Measurements from ENCODE around the gene KRTAP4-7. TPM values are rescaled to one million over a fixed set of nuclear protein-coding genes. Genes with fewer than 3 reads are reported as not detected.
"Not testable (repeated sequence)": the region's sequence is repeated elsewhere in the genome, so short reads cannot be mapped to it uniquely, and the experiment has no call there.

KRTAP4-7 gene
- total RNA-seq, 3 donors from 2014 or later: not detected

DNA sequence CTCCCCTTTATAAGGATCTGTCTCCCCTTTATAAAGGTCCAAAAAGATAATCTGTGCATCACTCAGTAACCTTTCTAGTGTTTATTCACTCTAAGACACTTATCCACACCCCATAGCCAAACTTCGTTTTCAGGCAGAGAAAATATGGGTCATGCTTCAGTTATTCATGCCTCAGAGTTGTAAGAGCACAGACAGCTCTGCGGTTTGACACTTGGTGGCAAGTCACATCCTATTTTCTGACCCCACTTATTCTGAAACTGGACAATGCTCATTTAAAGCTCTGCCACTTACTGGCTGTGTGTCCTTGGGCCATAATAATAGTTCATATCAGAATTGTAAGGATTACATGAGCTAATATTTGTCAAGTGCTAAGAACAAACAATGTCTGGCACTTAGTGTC is 34.8 kb upstream of the KRTAP4-7 start:
- ATAC-seq (no peak), DNase-seq (no peak)
- intact Hi-C loops (cut with DNase I, micrococcal nuclease): no loop called here
- Histone ChIP-seq H3K9me3 (no peaks in the 10 kb centered on the region), H3K4me3 (no peak overlapping the region), H3K4me1 (ENCODE audit: low read depth) (no peaks in the 10 kb centered on the region), H3K36me3 (ENCODE audit: low read depth) (no peaks in the 10 kb centered on the region)
- TF ChIP-seq, protein P1, sequence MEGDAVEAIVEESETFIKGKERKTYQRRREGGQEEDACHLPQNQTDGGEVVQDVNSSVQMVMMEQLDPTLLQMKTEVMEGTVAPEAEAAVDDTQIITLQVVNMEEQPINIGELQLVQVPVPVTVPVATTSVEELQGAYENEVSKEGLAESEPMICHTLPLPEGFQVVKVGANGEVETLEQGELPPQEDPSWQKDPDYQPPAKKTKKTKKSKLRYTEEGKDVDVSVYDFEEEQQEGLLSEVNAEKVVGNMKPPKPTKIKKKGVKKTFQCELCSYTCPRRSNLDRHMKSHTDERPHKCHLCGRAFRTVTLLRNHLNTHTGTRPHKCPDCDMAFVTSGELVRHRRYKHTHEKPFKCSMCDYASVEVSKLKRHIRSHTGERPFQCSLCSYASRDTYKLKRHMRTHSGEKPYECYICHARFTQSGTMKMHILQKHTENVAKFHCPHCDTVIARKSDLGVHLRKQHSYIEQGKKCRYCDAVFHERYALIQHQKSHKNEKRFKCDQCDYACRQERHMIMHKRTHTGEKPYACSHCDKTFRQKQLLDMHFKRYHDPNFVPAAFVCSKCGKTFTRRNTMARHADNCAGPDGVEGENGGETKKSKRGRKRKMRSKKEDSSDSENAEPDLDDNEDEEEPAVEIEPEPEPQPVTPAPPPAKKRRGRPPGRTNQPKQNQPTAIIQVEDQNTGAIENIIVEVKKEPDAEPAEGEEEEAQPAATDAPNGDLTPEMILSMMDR (IDR thresholded peaks at IDR 0.05): no peak

DNA sequence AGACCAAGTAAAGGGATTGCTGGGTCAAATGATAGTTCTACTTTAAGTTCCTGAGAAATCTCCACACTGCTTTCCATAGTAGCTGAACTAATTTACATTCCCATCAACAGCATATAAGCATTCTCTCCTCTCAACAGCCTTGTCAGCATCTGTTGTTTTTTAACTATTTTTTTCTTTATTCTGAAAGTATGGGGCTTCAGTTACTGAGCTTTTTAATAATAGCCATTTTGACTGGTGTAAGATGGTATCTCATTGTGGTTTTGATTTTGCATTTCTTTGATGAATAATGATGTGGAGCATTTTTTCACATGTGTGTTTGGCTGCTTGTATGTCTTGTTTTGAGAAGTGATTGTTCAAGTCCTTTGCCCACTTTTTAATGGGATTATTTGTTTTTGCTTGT is 31.4 kb upstream of the KRTAP4-7 start:
- no peak for ATAC-seq
- H3K4me3 ChIP-seq: no peak overlapping the region

DNA sequence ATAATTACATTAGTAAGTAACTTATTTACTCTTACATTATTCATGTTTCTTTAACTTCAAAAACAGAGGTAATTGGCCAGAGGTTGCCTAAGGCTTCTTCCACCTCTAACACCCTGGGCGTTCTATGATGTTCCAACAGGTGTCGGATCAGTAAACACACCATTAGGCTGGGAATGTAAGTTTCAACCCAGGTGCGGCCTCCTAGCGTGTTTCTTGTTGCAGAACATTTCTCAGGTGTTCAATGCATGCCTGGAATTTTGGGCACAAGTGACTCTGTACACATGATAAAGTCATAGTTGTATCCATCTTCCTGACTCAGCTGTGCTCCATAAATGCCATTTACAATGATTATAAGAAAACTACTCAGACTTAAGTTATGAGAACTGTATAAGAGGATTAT is 29.9 kb upstream of the KRTAP4-7 start:
- Histone ChIP-seq H3K4me1 (ENCODE audit: low read depth) (no peaks in the 10 kb centered on the region), H3K4me3 (no peak overlapping the region), H3K36me3 (ENCODE audit: low read depth) (no peaks in the 10 kb centered on the region), H3K9me3 (no peaks in the 10 kb centered on the region)
- DNase-seq (no peak), ATAC-seq (no peak)
- intact Hi-C loops (cut with DNase I, micrococcal nuclease): no loop called here
- TF ChIP-seq, protein P1 (IDR thresholded peaks at IDR 0.05): no peak

More for the DNA sequence above, 31.4 kb upstream of the KRTAP4-7 start:
- TF ChIP-seq, protein P1 (IDR thresholded peaks at IDR 0.05): no peak
- Histone ChIP-seq H3K9me3 (no peaks in the 10 kb centered on the region), H3K4me1 (ENCODE audit: low read depth) (no peaks in the 10 kb centered on the region), H3K36me3 (ENCODE audit: low read depth) (no peaks in the 10 kb centered on the region)
- DNase-seq: no peak
- intact Hi-C loops (cut with DNase I, micrococcal nuclease): no loop called here

DNA sequence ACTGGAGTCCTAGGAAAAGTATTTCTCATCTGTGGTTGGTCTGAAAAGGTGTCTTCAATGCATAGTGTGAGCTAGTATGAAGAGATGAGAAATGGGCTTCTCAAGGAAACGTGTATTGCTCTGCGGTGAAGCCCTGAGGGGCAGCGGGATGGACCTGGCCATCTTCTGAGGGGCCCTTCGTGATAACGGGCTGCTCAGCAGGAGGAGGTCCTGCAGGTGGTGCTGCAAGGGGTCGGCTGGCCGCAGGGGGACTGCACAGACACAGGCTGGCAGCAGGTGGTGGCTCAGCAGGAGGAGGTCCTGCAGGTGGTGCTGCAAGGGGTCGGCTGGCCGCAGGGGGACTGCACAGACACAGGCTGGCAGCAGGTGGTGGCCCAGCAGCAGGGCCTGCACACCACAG is 29.4 kb upstream of the KRTAP4-7 start:
- not testable (repeated sequence) for H3K9me3 ChIP-seq, DNase-seq

DNA sequence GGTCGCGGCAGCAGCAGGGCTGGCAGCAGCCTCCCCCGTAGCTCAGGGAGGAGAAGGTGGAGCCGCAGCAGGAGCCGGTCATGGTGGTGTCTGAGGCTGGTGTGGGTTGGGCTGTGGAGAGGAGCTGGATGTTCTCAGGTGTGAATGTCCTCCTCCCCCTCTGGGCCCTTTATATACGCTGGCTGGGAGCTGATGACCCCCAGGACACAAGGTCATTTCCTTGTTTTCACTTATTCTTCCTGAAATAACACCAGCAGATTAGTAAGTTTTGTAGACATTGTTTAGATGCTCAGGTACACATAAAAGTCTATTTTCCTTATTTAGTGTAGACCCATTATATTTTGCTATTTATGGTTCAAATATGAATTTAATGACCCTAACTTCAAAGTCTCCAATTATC is 28.8 kb upstream of the KRTAP4-7 start, which contains the start of gene KRTAP2-2:
KRTAP2-2 (minus strand) TSS at position 101 of the 400 bp plus-strand sequence; CDS start at position 82, 19 bp downstream.
- DNase-seq; intact Hi-C loops (cut with DNase I, micrococcal nuclease); H3K4me3 ChIP-seq; ATAC-seq; H3K36me3 ChIP-seq (ENCODE audit: low read depth); H3K9me3 ChIP-seq; H3K4me1 ChIP-seq (ENCODE audit: low read depth): not testable (repeated sequence)

More for the DNA sequence above, 29.4 kb upstream of the KRTAP4-7 start:
- intact Hi-C loops (cut with DNase I, micrococcal nuclease); ATAC-seq; H3K4me3 ChIP-seq; H3K36me3 ChIP-seq (ENCODE audit: low read depth); H3K4me1 ChIP-seq (ENCODE audit: low read depth): not testable (repeated sequence)

DNA sequence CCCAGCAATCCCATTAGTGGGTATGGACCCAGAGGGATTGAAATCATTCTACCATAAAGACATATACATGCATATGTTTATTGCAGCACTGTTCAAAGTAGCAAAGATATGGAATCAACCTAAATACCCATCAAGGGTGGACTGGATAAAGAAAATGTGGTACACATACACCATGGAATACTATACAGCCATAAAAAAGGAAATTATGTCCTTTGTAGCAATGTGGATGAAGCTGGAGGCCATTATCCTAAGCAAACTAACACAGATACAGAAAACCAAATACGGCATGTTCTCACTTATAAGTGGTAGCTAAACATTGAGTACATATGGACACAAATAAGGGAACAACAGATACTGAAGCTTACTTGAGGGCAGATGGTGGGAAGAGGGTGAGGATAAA is 26.4 kb upstream of the KRTAP4-7 start:
- intact Hi-C loops (cut with DNase I, micrococcal nuclease): no loop called here
- H3K9me3 ChIP-seq: no peaks in the 10 kb centered on the region
- DNase-seq (no peak), ATAC-seq (no peak)
- TF ChIP-seq, protein P1 (IDR thresholded peaks at IDR 0.05): no peak
- H3K36me3 ChIP-seq (ENCODE audit: low read depth): no peaks in the 10 kb centered on the region
- H3K4me1 ChIP-seq (ENCODE audit: low read depth): no peaks in the 10 kb centered on the region
- H3K4me3 ChIP-seq: no peak overlapping the region

DNA sequence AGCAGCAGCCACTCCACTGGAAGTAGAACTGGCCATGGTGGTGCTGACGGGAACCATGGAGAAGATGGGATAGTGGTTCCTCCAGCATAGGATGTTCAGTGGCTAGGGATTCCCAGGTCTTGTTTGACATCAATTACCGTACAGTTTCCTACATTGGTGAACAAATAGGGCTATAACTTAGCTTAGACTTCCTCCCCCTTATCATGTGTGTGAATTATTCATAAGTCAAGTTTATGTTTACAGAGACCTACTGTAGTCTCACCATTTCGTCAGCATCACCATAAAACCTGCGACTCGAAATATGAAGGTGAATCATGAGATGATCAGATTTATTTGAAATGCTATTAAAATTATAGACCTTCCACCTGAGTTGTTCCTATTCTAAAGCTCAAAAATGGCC is 25.2 kb upstream of the KRTAP4-7 start:
- TF ChIP-seq, protein P1 (IDR thresholded peaks at IDR 0.05): no peak
- ATAC-seq (no peak), DNase-seq (no peak)
- H3K9me3 ChIP-seq: no peaks in the 10 kb centered on the region
- intact Hi-C loops (cut with DNase I, micrococcal nuclease): no loop called here
- H3K4me3 ChIP-seq: no peak overlapping the region
- H3K4me1 ChIP-seq (ENCODE audit: low read depth): no peaks in the 10 kb centered on the region
- H3K36me3 ChIP-seq (ENCODE audit: low read depth): no peaks in the 10 kb centered on the region

DNA sequence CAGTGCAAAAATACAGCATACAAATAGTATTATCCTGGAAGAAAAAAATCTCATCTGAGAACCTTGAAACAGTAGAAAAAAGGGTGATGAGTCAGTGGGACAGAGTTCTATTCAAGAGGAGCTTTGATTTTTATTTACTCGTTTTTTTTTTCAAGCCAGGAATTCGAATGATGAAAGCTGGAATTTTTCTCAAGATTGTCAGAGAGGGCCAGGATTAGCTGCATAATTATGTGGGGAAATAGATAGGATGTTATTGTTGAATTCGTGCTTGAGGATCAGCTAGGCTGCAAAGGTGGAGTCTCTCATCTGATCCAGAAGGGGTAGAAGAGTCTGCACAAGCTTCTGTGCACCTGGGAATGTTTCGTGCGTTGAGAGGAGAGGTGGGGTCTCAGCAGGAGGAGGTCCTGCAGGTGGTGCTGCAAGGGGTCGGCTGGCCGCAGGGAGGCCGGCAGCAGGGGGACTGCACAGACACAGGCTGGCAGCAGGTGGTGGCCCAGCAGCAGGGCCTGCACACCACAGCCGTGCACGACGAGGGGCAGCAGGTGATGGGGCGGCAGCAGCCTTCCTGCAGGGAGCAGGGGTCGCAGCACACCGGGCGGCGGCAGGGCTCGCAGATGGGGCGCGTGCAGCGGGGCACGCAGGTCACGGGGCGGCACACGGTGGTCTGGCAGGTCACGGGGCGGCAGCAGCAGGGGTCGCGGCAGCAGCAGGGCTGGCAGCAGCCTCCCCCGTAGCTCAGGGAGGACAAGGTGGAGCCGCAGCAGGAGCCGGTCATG is 24.5 kb upstream of the KRTAP4-7 start:
- DNase-seq; intact Hi-C loops (cut with DNase I, micrococcal nuclease); H3K4me3 ChIP-seq; H3K9me3 ChIP-seq; H3K4me1 ChIP-seq (ENCODE audit: low read depth); H3K36me3 ChIP-seq (ENCODE audit: low read depth); ATAC-seq: not testable (repeated sequence)
